Stimulated activated CD4-positive, alpha-beta T cell treated with anti-CD3 and anti-CD28 coated beads, Interleukin-15, amount 100 ng/mL, for 24 hours (primary cell): ENCODE data around the gene CPLX4.
"Not testable (repeated sequence)": the region's sequence is repeated elsewhere in the genome, so short reads cannot be mapped to it uniquely, and the experiment has no call there.

Source experiments
- DNase-seq: peaks from one replicate; pipeline ENCODE4 v3.0.0-alpha.2; 2020

The CPLX4 gene

GRCh38 chr18:59268721-59269562 is 49.5 kb downstream of the CPLX4 start:
- peak; percentile 76 for DNase-seq

DNA sequence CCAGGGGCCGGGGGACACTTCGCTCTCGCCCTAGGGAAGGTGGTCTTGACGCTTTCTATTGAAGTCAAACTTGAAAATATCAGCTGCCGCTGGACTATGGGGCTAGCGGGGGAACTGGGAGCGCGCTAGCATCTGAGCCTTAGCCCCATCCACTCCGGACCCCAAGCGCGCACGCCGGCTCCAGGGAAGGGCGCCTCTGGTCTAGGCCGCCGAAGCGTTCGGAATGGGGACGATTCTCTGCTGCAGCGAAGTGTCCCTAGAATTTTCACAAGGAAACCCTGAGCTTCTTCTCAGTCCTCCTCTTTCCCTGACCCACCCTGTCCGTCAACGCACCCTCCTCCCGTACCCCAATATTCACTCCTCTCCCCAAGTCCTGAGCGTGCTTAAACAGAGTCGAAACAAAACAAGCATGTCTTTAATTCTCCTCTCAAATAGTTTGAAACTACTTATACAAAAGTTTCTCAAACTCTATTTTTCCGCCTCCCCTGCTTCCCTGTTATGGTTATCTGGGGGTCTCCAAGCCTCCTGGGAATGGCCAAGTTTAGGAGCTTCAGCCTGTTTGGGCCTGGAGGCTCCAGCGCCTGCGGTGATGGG is 50.2 kb downstream of the CPLX4 start:
- DNase-seq, result no peak

- DNase-seq, result no peak
Observed at GRCh38 chr18:59267503-59268126, 50.8 kb downstream of the CPLX4 start.

DNA sequence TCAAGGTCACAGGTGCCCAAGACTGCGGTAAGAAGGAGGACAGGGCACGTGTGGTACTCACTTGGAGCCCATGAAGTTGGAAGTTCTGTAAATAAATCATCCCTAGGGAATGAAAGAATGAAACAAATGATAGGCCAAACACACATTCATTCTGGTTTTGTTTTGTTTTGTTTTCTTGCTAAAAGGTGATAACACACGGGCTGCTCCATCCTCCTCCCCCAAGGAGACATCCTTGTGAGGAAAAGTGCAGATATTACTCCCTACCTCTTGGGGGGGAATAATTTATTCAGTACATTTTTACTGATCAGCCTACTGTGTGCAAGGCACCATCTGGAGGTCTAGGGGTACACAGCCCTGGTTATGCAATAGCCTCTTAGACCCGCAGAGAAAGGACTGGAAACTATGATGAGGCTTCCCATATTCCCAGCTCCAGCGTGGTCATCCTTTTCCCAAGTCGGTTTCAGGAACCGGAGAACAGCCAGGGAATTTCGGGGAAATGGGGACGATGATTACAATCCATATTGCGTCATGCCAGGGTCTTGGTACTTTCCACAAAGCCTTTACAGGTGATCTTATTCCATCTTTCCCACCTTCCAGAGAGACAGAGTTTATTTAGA is 51.5 kb downstream of the CPLX4 start:
- DNase-seq, result no peak

- DNase-seq, result no peak
Observed at GRCh38 chr18:59266459-59266858, 52.0 kb downstream of the CPLX4 start.

DNA sequence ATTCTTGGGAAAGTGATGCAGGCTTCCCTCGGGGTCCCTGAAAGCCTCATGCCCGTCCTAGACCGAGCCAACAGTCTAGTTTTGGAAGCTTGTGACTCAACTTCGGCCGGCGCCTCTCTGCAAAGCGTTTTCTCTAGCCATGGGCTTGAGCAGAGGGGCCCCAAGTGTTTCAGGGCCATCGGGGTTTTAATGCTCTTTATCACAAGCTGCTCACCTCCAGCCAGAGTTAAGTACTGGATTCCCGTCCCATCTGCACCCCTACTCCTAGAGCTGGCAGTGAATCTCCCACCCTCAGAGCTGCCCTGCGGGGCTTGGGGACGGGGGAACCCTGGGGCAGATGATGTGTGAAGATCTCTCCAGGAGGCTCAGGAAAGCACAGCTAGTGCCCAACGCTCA is 52.5 kb downstream of the CPLX4 start:
- no peak for DNase-seq

- DNase-seq, result peak; percentile 75
Observed at GRCh38 chr18:59265246-59265973, 53.0 kb downstream of the CPLX4 start.

GRCh38 chr18:59264651-59265245 is 53.7 kb downstream of the CPLX4 start:
- DNase-seq, result no peak

DNA sequence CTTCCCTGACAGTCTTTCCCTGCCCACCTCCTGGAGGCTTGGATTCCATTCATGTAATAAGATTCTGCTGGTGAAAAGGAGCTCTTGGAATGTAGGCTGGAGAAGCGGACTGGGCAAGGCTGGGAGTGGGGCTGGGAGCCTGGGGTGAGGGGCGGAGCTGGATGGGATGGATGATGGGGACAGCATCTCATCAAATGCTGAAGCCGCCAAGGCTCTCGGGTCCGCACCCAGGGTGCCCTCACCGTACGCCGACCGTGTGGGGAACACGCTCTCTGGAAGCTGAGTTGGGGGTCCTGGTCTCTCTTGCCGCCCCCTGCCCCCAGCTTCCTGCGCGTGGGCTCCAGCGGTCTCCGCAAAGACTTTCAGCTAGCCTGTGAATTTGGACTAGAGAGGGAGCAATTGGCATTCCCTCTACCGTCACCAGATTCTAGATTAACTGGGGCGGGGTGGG is 54.3 kb downstream of the CPLX4 start:
- no peak for DNase-seq

GRCh38 chr18:59263661-59264060 is 54.8 kb downstream of the CPLX4 start:
- no peak for DNase-seq

- not testable (repeated sequence) for DNase-seq
Observed at GRCh38 chr18:59262243-59262642, 56.2 kb downstream of the CPLX4 start.

DNA sequence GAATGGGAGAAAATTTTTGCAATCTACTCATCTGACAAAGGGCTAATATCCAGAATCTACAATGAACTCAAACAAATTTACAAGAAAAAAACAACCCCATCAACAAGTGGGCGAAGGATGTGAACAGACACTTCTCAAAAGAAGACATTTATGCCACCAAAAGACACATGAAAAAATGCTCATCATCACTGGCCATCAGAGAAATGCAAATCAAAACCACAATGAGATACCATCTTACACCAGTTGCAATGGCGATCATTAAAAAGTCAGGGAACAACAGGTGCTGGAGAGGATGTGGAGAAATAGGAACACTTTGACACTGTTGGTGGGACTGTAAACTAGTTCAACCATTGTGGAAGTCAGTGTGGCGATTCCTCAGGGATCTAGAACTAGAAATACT is 56.6 kb downstream of the CPLX4 start:
- not testable (repeated sequence) for DNase-seq

DNA sequence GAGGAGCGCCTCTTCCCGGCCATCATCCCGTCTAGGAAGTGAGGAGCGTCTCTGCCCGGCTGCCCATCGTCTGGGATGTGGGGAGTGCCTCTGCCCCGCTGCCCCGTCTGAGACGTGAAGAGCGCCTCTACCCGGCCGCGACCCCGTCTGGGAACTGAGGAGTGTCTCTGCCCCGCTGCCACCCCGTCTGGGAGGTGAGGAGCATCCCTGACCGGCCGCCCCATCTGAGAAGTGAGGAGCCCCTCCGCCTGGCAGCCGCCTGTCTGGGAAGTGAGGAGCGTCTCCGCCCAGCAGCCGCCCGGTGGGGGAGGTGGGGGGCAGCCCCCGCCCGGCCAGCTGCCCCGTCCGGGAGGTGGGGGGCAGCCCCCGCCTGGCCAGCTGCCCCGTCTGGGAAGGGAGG is 63.0 kb downstream of the CPLX4 start:
- not testable (repeated sequence) for DNase-seq

DNA sequence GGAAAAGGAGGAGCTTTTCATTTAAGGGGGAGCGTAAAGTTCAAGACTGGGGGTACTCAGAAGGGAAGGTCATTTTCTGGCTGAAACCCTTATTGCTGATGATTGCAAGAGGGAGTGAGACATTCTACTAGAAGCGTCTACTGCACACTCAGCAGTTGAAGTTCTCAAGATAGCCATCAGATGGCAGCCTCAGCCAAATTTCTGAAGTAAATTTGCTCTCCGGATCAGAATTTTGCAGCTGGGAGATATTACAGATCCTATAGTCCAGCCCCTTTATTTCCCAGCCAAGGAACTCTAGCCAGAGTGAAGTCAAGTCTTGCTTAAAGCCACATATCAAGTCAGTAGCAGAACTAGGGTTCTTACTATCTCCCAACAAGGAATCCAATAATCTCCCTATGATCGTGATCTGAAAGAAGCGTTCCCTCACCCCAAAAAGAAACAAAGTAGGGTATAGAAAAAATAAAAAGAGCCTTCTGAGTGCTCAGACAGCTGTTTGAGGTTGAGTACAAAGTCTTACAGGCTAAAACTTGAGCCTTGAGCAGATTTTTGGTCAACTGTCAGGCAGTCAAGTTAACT is 69.2 kb downstream of the CPLX4 start:
- peak; percentile 48 for DNase-seq

DNA sequence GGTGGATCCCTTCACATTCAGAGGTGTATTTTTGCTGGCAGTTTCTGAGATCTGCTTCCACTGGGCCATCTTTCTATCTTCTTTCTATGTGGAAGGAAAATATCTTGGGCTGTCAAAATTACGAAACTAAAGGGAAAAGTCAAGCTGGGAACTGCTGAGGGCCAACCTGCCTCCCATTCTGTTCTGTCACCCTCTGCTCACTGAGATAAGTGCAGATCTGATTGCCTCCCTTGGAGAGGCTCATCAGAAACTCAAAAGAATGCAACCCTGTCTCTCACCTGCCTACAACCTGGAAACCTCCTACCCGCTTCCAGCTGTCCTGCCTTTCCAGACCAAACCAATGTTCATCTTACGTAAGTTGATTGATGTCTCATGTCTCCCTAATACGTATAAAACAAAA is 71.7 kb downstream of the CPLX4 start:
- DNase-seq, result no peak
